Hepatocyte (in vitro differentiated cells): ENCODE results near the gene AKR7A2. TPM values are rescaled to one million over a fixed set of nuclear protein-coding genes. Genes with fewer than 3 reads are reported as not detected.
"Not testable (repeated sequence)": the region's sequence is repeated elsewhere in the genome, so short reads cannot be mapped to it uniquely, and the experiment has no call there.

Source experiments
- DNase-seq: peaks from one replicate; pipeline ENCODE4 v3.0.0-alpha.2; 2016; ENCODE audit warnings: low spot score
- H2AFZ ChIP-seq: fragments of 200-600 bp; sonication (generic); 2 replicates; pipeline ENCODE4 v1.6.0; 2016; ENCODE audit warnings: antibody characterized with exemption, mild to moderate bottlenecking
- H3K27ac ChIP-seq: fragments of 200-600 bp; sonication (generic); 2 replicates; pipeline ENCODE4 v1.5.1; 2016; ENCODE audit warnings: mild to moderate bottlenecking
- H3K27me3 ChIP-seq: fragments of 200-600 bp; sonication (generic); 2 replicates; pipeline ENCODE4 v1.6.1; 2016
- H3K36me3 ChIP-seq: fragments of 200-600 bp; sonication (generic); replicated peaks from 2 replicates; pipeline ENCODE4 v1.5.1; 2016; ENCODE audit warnings: low read depth; ENCODE audit not compliant: insufficient read depth
- H3K4me1 ChIP-seq: fragments of 200-600 bp; sonication (generic); 2 replicates; pipeline ENCODE4 v1.5.1; 2016; ENCODE audit warnings: mild to moderate bottlenecking, moderate library complexity; ENCODE audit not compliant: insufficient read depth
- H3K4me2 ChIP-seq: fragments of 200-600 bp; sonication (generic); 2 replicates; pipeline ENCODE4 v1.6.0; 2016
- H3K4me3 ChIP-seq: fragments of 200-600 bp; sonication (generic); 2 replicates; pipeline ENCODE4 v1.5.1; 2016; ENCODE audit warnings: mild to moderate bottlenecking
- H3K79me2 ChIP-seq: fragments of 200-600 bp; sonication (generic); 2 replicates; pipeline ENCODE4 v1.6.0; 2017; ENCODE audit warnings: mild to moderate bottlenecking
- H3K9me2 ChIP-seq: fragments of 200-600 bp; sonication (generic); replicated peaks from 2 replicates; pipeline ENCODE4 v1.6.0; 2017; ENCODE audit warnings: mild to moderate bottlenecking; ENCODE audit not compliant: insufficient read depth
- H3K9me3 ChIP-seq: fragments of 200-600 bp; sonication (generic); 2 replicates; pipeline ENCODE4 v1.5.1; 2016; ENCODE audit warnings: low read depth, mild to moderate bottlenecking
- H4K20me1 ChIP-seq: fragments of 200-600 bp; sonication (generic); 2 replicates; pipeline ENCODE4 v1.6.0; 2016; ENCODE audit warnings: mild to moderate bottlenecking; ENCODE audit not compliant: insufficient read depth, poor library complexity, severe bottlenecking
- EZH2 ChIP-seq: fragments of 200-600 bp; sonication (generic); IDR thresholded peaks from 2 replicates; pipeline ENCODE4 v1.6.1; 2016; ENCODE audit warnings: antibody characterized with exemption, mild to moderate bottlenecking, borderline replicate concordance
- EZH2phosphoT487 ChIP-seq: fragments of 200-600 bp; sonication (generic); IDR thresholded peaks from one replicate; pipeline ENCODE4 v1.6.1; 2018; ENCODE audit warnings: antibody characterized with exemption, mild to moderate bottlenecking, low read depth, moderate library complexity; ENCODE audit not compliant: unreplicated experiment, severe bottlenecking
- WGBS: methylation state at CpG from one replicate; pipeline ENCODE4 v1.1.6; 2016; ENCODE audit warnings: low lambda C conversion rate; ENCODE audit errors: missing lambda C conversion rate; 5-methylcytosine and 5-hydroxymethylcytosine counted together
- polyA plus RNA-seq: library from polyadenylated mRNA; unstranded; fragments of >200 nt; fragmentation: Nextera tagmentation; extraction: Ambion mirVana; gene quantifications from 2 replicates; pipeline ENCODE4 v1.2.1, GENCODE V29; 2016
- total RNA-seq: library from RNA; depleted of rRNA; stranded (reverse); fragments of >200 nt; gene quantifications from 2 replicates; pipeline ENCODE4 v1.2.3, GENCODE V29; 2014
- TF ChIP-seq, protein P1 (sequence below): fragments of 200-600 bp; sonication (generic); IDR thresholded peaks from 2 replicates; pipeline ENCODE4 v1.5.1; 2016; ENCODE audit warnings: antibody characterized with exemption, mild to moderate bottlenecking; ENCODE audit not compliant: poor library complexity

The AKR7A2 gene
- total and polyA plus RNA-seq, 2 experiments from 2014 or later: 81.5 to 109 TPM

DNA sequence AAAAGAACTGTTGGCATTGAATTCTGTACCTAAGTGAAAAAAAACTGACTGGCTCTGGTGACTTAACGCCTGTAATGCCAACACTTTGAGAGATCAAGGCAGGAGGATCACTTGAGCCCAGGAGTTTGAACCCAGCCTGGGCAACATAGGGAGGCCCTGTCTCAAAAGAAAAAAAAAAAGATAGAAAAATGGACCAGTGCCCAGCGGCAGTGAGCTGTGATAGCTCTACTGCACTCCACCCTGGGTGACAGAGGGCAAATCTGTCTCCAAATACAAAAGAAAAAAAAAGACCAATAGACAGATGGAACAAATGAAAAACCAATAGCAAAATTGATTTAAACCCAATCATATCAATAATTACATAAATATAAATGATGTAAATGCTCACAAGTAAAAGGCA, 22.7 kb downstream of the AKR7A2 start:
- TF ChIP-seq EZH2phosphoT487 (no peak), EZH2 (no peak)
- TF ChIP-seq, protein P1, sequence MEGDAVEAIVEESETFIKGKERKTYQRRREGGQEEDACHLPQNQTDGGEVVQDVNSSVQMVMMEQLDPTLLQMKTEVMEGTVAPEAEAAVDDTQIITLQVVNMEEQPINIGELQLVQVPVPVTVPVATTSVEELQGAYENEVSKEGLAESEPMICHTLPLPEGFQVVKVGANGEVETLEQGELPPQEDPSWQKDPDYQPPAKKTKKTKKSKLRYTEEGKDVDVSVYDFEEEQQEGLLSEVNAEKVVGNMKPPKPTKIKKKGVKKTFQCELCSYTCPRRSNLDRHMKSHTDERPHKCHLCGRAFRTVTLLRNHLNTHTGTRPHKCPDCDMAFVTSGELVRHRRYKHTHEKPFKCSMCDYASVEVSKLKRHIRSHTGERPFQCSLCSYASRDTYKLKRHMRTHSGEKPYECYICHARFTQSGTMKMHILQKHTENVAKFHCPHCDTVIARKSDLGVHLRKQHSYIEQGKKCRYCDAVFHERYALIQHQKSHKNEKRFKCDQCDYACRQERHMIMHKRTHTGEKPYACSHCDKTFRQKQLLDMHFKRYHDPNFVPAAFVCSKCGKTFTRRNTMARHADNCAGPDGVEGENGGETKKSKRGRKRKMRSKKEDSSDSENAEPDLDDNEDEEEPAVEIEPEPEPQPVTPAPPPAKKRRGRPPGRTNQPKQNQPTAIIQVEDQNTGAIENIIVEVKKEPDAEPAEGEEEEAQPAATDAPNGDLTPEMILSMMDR: no peak
- Histone ChIP-seq H3K4me2 (peak overlapping the region; percentile 78), H3K4me1 (no peaks in the 10 kb centered on the region), H3K79me2 (no peaks in the 10 kb centered on the region), H3K27ac (no peak overlapping the region), H3K9me3 (peaks cover 3% of the 10 kb centered on the region), H3K9me2 (no peaks in the 10 kb centered on the region), H2AFZ (no peak overlapping the region), H3K27me3 (no peaks in the 10 kb centered on the region), H3K36me3 (no peaks in the 10 kb centered on the region), H3K4me3 (no peak overlapping the region), H4K20me1 (no peaks in the 10 kb centered on the region)
- DNase-seq: no peak
- WGBS: 63% methylated on average over 2 of the region's 2 CpGs

- peak within 1 kb of the TSS; percentile 78 for H3K4me2 ChIP-seq
- H3K27ac ChIP-seq: not testable (repeated sequence)
- DNase-seq: peak; percentile 82
These were observed 23.4 kb downstream of the AKR7A2 start, which contains the start of gene AKR7A3 for GRCh38 chr1:19288324-19289241. Gene AKR7A3, minus strand, starts transcription at chr1:19288770. Its CDS starts 61 bp downstream, at chr1:19288709.

GRCh38 chr1:19287436-19288185, 24.3 kb downstream of the AKR7A2 start:
- no peaks in the 10 kb centered on the region for H3K4me1 ChIP-seq
- 97% methylated on average over 13 of the region's 13 CpGs for WGBS
- H3K36me3 ChIP-seq: no peaks in the 10 kb centered on the region
- H3K79me2 ChIP-seq: no peaks in the 10 kb centered on the region
- peaks cover 3% of the 10 kb centered on the region for H3K9me3 ChIP-seq
- TF ChIP-seq EZH2phosphoT487 (no peak), EZH2 (no peak)
- TF ChIP-seq, protein P1: no peak
- no peak for DNase-seq
- H4K20me1 ChIP-seq: no peaks in the 10 kb centered on the region
- no peak overlapping the region for H3K4me3 ChIP-seq
- H2AFZ ChIP-seq: no peak overlapping the region
- H3K9me2 ChIP-seq: no peaks in the 10 kb centered on the region
- H3K27ac ChIP-seq: no peak overlapping the region
- no peaks in the 10 kb centered on the region for H3K27me3 ChIP-seq
- H3K4me2 ChIP-seq: no peak overlapping the region

More at GRCh38 chr1:19288324-19289241, 23.4 kb downstream of the AKR7A2 start, which contains the start of gene AKR7A3:
- WGBS: 22% methylated on average over 48 of the region's 82 CpGs
- not testable (repeated sequence) for H3K4me3 ChIP-seq, H3K79me2 ChIP-seq, H2AFZ ChIP-seq, H3K36me3 ChIP-seq, H3K9me2 ChIP-seq, H4K20me1 ChIP-seq, H3K27me3 ChIP-seq, H3K9me3 ChIP-seq, H3K4me1 ChIP-seq

DNA sequence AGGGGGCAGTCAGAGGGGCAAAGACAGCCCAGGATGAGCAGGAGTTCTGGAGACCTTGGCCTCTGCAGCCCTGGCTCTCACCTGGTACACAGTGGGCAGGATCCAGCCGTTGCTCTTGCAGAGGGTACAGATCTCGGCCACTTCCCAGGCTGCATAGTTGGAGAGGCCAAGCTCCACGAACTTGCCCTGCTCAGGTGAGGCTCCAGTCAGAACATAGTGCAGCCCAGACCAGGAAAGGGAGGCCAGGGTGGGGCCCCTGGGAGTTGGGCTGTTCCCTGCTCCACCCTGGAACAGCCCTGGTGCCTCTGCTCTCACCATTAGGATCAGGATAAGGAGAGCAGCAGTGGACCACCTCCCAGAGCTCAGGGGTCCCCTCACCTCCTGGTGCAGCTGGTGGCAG, 26.1 kb downstream of the AKR7A2 start:
- WGBS: 90% methylated on average over 3 of the region's 3 CpGs
- not testable (repeated sequence) for H3K79me2 ChIP-seq, H3K4me1 ChIP-seq, H3K27me3 ChIP-seq, H3K9me3 ChIP-seq, H3K9me2 ChIP-seq, H3K36me3 ChIP-seq, H3K4me3 ChIP-seq, H2AFZ ChIP-seq, H4K20me1 ChIP-seq, H3K4me2 ChIP-seq, DNase-seq, H3K27ac ChIP-seq

DNA sequence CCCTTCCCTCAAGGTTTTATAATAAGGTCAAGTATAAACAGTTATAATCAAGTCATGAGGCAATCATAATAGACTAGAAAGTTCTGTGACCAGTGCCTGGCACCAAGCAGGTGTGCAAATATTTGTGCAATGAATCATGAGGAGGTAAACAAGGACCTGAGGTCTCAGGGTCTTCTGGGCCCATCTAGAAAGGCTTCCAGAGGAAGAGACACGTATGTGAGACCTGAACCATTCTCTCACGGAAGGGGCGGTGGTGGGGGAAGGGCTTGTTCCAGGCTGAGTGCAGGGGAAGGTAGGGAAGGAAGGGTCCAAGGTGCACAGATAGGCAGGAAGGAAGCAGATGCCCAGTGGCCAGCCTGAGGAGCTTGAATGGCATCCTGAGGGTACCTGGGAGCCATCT, 26.6 kb downstream of the AKR7A2 start:
- 69% methylated on average over 2 of the region's 3 CpGs for WGBS
- DNase-seq, H3K9me2 ChIP-seq, H3K9me3 ChIP-seq, H3K27me3 ChIP-seq, H3K4me2 ChIP-seq, H3K4me3 ChIP-seq, H2AFZ ChIP-seq, H4K20me1 ChIP-seq, H3K4me1 ChIP-seq, H3K79me2 ChIP-seq, H3K36me3 ChIP-seq: not testable (repeated sequence)
- peak overlapping the region; percentile 31 for H3K27ac ChIP-seq
